Ovary (tissue), 3 donors: ENCODE measurements around the gene TEX101.

Experiments
- POLR2A ChIP-seq: fragments of 450-650 bp; IDR thresholded peaks from one replicate; pipeline ENCODE4 v1.6.1; 2017; ENCODE audit warnings: antibody characterized with exemption, mild to moderate bottlenecking, moderate library complexity
- TF ChIP-seq, protein P1 (sequence below), 3 donors: fragments of 450-650 bp in 2 of 3; fragments of 200-600 bp in 1 of 3; IDR thresholded peaks; one replicate each; pipeline versions ENCODE4 v1.5.1 to v1.8.0; 2016 to 2022; ENCODE audit warnings: antibody characterized with exemption in 3 of 3, mild to moderate bottlenecking in 1 of 3
- donor health status: DM: no; HTN: no; CAD: no.

- TF ChIP-seq, protein P1, sequence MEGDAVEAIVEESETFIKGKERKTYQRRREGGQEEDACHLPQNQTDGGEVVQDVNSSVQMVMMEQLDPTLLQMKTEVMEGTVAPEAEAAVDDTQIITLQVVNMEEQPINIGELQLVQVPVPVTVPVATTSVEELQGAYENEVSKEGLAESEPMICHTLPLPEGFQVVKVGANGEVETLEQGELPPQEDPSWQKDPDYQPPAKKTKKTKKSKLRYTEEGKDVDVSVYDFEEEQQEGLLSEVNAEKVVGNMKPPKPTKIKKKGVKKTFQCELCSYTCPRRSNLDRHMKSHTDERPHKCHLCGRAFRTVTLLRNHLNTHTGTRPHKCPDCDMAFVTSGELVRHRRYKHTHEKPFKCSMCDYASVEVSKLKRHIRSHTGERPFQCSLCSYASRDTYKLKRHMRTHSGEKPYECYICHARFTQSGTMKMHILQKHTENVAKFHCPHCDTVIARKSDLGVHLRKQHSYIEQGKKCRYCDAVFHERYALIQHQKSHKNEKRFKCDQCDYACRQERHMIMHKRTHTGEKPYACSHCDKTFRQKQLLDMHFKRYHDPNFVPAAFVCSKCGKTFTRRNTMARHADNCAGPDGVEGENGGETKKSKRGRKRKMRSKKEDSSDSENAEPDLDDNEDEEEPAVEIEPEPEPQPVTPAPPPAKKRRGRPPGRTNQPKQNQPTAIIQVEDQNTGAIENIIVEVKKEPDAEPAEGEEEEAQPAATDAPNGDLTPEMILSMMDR (IDR thresholded peaks at IDR 0.05): no peak
- no peak for TF ChIP-seq POLR2A
Measured at GRCh38 chr19:43466793-43467192, 52.1 kb downstream of the TEX101 start.
